GM10266 (cell line): ENCODE results near the gene HAO1.
A peak's percentile ranks its signal among the peaks of the same experiment; 100 is the strongest.

Source experiments
- DNase-seq: peaks from one replicate; pipeline ENCODE4 v3.0.0; 2012; ENCODE audit errors: extremely low spot score
- TF ChIP-seq, protein P1 (sequence below): IDR thresholded peaks from 2 replicates; pipeline ENCODE4 v1.5.1; 2012; ENCODE audit warnings: mild to moderate bottlenecking, low read depth; ENCODE audit not compliant: control insufficient read depth, insufficient read depth; ENCODE audit errors: missing control alignments

Gene HAO1

DNA sequence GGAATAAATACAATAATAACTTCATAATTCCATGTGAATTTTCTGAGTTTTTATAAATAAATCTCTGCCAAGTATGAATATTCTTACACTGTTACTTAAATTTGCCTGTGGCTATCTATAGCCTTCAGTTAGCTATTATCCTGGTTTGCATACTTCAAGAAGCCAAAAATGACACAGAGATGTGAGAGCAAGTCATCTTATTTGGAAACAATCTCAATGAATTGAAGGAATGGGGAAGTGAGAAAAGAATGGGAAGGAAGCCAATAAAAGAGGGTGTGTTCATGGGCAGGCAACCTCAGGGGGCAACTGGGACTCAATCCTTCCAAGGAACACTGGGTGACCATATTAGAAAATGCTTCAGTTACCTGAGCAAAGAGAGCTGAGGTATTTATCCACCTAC lies 9.9 kb downstream of the HAO1 start:
- no peak for DNase-seq
- TF ChIP-seq, protein P1, sequence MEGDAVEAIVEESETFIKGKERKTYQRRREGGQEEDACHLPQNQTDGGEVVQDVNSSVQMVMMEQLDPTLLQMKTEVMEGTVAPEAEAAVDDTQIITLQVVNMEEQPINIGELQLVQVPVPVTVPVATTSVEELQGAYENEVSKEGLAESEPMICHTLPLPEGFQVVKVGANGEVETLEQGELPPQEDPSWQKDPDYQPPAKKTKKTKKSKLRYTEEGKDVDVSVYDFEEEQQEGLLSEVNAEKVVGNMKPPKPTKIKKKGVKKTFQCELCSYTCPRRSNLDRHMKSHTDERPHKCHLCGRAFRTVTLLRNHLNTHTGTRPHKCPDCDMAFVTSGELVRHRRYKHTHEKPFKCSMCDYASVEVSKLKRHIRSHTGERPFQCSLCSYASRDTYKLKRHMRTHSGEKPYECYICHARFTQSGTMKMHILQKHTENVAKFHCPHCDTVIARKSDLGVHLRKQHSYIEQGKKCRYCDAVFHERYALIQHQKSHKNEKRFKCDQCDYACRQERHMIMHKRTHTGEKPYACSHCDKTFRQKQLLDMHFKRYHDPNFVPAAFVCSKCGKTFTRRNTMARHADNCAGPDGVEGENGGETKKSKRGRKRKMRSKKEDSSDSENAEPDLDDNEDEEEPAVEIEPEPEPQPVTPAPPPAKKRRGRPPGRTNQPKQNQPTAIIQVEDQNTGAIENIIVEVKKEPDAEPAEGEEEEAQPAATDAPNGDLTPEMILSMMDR = no peak

DNA sequence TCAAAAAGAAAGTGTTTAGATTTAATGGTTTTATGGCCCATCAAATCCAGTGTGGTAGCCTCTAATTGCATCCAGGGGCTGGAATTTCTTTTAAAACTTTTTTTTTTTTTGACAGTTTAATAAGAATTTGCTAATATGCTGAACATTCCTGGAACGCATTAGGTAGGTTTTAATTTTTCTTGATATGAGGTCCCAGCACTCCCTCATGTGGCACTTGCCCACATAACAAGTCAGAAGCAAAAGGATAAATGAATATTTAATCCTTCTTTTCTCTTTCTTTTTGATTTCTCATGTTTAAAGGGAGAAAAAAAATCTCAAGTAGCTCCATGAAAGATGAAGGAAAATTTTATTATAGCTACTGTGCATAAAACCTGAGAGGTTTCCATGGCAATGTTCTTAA lies 13.5 kb downstream of the HAO1 start:
- no peak for DNase-seq
- TF ChIP-seq, protein P1 = peak; percentile 39

GRCh38 chr20:7926323-7926722 lies 13.9 kb downstream of the HAO1 start:
- DNase-seq = no peak
- TF ChIP-seq, protein P1 = no peak

GRCh38 chr20:7924692-7925091 lies 15.6 kb downstream of the HAO1 start:
- TF ChIP-seq, protein P1 = no peak
- DNase-seq = peak; percentile 7

DNA sequence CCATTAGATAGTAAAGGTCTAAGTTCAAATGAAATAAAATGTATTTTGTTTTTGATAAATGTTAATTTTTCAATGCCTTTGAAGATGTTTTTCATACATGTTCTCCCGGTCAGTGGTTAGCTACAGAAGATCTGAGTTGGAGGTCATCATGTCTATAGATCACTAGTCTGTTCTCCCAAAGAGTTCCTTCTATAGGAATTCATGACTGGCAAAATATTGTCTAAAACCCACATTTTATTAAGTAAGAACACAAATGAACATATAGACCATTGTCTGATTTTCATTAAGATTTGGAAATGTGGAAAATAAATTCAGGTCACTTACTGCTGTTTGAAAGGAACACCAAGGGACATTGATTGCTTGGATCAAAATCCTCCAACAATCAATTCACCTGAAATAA lies 23.6 kb downstream of the HAO1 start:
- no peak for DNase-seq
- TF ChIP-seq, protein P1 = no peak

DNA sequence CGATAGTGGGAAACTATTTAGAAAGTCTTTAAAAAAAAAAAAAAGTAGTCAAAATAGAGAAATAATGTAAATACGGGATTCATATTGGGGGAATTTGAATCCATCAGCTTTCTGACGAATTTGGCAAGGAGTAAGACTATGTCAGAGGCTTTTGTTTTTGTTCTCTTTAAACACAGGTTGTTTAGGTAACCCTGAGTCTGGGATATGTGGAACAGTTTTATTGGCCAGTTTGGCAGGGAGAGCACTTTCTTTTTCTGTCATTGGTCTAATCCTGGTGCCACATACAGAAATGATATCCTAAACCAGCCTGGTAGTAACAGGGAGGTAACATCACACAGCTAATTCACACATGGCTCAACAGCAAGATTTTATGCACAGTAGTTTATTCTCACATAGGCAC lies 27.7 kb downstream of the HAO1 start:
- no peak for DNase-seq
- TF ChIP-seq, protein P1 = no peak

GRCh38 chr20:7911586-7912330 lies 28.5 kb downstream of the HAO1 start:
- no peak for DNase-seq
- TF ChIP-seq, protein P1 = no peak
